Stimulated activated CD8-positive, alpha-beta memory T cell treated with anti-CD3 and anti-CD28 coated beads, Interleukin-4, amount 100 ng/mL, for 24 hours (primary cell): ENCODE measurements around the gene HUS1.
"Not testable (repeated sequence)": the region's sequence is repeated elsewhere in the genome, so short reads cannot be mapped to it uniquely, and the experiment has no call there.

Source experiments
- DNase-seq: peaks from one replicate; pipeline ENCODE4 v3.0.0-alpha.2; 2020; ENCODE audit warnings: low read depth

Gene HUS1

DNA sequence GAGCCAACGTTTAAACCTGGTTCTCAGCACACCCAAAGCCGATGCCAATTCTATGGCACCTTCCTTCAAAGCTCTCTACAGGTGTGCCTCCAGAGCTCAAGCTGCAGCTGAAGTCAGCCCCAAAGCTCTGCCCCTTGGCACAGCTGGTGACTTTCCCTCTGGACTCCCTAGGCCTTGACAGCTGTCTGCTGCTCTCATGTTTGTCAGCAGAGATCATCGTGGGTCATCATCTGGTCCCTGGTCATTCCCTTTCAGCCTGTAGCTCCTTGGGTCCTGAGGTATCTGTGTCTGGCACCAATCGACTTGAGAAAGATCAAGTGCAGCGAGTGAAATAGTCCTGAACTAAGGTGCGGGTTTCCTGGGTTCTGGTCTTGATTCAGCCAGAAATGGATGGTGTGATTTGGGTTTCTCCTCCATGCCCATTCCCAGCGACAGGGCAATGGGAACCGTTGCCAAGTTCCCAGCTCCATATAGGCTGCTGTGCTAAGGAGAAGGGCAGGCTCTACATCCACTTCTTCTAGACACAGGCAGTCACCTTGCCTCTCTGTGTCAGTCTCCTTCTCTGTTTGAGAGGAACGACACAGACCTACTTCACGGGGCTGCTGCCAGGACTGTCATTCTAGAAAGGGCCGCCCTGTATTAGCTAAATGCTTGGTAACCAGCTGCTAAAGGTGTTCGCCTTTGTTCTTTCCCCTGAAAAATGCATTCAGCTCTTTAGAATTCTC is 34.7 kb downstream of the HUS1 start:
- DNase-seq: no peak

GRCh38 chr7:47943676-47944474 is 35.5 kb downstream of the HUS1 start:
- no peak for DNase-seq

GRCh38 chr7:47942651-47943050 is 36.8 kb downstream of the HUS1 start:
- DNase-seq: not testable (repeated sequence)

DNA sequence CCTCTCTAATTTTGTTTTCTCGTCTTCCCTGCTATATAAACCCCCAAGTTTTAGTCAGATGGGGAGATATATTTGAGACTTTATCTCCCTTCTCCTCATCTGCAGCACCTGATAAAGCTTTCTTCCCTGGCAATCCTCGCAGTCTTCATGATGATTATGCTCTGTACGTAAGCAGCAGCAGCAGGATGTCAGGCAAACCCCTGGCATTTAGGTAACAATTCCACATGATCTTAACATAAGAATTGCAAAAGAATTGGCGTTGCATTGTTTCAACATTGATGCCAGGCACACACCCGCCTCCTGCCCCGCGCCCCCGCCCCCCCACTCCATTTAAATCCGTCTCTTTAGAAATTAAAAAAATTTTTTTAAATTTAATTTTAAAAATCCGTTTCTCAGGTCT is 37.3 kb downstream of the HUS1 start:
- no peak for DNase-seq

DNA sequence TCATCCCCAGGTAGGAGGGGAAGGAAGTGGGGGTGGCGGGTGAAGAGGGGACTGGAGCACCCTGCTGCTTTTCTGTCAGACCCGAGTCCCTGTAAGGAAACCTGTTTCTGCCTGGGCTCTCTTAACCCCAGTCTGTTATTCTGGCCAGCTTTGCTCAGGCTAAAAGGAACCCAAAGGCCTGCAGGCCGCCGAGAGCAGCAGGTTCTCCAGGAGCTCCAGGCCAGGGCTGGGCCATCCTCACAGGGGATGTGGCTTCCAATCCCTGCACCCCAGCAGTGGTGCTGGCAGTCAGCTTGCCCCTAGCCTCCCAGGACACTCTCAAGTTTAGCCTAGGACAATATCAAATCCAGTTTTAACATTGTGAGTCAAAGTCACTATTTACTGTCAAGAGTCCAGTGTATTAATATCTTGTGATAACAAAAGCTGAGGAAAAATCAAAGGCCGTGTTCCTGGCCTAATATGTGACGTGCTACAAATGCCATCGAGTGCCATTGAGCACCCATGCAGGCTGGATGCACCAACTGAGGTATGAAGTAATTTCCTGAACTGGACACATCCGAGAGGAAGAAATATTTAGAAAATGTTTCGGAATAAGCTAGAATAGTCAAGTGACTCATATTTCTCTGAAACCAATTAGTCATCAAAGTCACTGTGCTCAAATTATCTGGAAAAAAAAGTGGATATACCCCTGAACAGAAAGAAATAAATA is 38.1 kb downstream of the HUS1 start:
- DNase-seq: no peak

DNA sequence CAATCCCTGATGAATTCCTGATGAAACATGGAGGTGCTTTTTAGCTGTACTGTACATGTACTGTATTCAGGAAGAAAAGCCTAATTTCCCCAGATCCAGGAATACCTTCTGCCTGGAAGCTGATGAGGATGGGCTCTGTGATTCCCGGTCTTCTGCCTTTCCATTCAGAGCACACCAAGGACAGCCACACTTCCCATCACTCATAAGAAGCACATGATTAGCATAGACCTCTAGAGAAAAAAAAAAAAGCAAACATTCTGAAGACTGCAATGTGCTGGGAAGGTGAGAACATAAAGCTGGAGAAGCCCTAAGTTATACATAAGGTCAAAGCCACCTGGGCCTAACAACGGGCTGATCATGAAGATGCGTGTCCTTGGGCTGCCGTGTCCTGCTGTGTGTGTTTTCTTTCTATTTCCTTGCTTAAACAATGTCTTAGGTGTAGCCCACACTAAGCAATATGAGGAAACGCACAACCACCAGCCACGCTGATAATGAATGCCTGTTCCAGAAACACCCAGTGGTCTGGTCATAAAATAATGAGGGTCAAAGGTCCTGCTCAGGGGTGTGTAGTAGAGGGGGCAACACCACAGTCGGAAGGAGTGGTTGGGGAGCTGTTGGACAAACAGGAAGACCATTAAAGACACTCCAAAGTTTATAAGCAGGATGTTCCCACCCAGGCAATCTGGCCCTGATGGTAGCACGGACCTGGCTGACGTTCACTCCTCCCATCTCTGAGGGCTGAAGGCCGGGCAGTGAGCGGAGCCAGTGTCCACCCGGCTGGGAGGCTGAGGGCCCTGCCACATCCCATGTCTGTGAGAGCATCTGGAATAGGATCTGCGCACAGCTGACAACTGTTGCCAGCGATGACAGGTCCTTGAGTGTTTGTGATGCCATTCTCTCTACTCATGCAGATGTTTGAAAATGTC is 39.1 kb downstream of the HUS1 start:
- DNase-seq: no peak

DNA sequence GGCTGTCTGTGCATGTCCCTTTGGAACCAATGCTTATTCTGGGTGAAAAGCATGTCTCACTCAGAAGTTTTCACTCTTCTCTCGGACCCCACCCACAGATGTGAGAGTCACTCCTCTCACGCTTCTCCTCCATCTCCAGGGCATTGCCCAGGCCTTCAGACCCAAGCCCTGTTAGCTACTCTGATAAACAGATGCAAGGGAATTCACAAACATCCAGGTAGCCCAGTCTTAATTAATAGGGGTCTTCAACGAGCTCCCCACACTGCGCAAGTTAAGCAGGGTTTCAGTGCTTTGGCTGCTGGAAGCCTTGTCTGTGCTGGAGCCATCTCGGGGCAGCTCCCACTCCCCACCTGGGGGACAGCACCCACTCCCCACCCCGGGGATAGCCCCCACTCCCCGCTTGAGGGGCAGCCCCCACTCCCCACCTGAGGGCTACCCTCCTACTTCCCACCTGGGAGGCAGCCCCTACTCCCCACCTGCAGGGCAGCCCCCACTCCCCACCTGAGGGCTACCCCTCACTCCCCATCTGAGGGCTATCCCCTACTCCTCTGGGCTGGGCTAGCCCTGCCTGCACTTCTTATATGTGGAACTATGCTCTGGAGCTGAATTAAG is 39.9 kb downstream of the HUS1 start:
- no peak for DNase-seq

DNA sequence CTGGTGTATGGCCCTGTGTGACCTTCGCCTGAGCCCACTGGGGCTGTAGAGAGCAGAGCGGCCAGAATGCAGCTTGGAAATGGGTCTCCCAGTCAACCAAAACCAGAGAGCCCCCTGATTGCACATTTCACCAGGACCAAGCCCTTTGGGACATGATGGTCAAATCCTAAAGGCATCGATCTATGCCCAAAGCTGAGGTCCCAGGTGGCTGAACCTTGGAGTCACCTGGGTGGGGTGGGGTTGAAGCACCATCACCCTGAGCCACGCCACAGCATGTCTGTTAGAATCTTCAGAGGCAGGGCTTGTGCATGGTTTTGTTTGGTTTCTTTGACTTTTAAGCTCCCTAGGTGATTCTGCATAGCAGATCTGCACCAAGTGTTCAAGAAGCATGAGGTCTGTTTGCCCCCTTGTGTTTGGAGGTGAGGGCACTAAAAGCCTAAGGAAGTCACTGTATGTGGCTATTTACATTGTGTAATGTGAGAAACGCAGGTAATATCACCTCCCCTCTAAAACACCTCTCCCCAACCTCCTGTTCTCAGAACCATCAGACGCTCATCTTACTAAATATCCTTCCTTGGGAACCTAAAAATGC is 40.7 kb downstream of the HUS1 start:
- no peak for DNase-seq

DNA sequence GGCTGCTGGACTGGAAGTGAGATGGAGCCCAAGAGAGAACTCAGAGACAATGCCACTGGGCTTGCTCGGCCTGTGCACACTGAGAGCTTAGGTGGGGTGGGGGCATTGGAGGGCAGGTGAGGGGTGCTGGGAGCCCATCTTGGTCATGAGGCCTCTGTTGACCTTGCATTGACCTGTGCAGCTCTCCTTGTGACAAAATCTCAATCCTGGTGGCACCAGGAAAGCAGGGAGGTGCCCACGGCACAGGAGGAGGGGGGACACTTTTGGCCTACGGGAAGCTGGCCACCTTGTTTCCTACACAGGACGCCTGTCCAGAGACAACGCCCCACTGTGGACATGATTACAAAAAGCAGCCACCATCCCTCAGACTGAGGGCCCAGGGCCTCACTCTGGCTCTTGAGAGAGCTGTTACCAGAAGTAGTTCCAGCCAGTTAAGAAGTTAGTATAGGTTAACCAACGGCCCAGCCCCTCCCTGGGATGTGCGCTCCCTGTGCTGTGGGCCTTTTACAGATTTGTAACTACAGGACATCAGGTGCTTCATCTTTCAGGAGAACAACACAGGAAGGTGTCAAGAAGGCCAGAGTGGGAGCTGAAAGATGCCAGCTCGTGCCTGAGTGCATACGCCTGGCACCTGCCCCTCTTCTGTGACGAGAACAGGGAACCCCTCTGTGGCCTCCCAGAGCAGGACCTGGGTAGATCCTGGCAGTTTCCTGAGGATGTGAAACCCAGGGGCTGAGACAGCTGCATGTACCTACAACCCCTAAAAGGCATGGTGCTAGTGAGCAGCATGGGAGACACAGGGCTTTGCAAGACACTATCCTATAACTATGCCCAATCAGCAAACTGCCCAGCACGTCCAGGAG is 41.5 kb downstream of the HUS1 start:
- DNase-seq: no peak

GRCh38 chr7:47937065-47937687 is 42.2 kb downstream of the HUS1 start:
- DNase-seq: no peak

- no peak for DNase-seq
Observed at GRCh38 chr7:47936323-47936722, 43.1 kb downstream of the HUS1 start.

GRCh38 chr7:47935336-47935735 is 44.1 kb downstream of the HUS1 start:
- DNase-seq: no peak

DNA sequence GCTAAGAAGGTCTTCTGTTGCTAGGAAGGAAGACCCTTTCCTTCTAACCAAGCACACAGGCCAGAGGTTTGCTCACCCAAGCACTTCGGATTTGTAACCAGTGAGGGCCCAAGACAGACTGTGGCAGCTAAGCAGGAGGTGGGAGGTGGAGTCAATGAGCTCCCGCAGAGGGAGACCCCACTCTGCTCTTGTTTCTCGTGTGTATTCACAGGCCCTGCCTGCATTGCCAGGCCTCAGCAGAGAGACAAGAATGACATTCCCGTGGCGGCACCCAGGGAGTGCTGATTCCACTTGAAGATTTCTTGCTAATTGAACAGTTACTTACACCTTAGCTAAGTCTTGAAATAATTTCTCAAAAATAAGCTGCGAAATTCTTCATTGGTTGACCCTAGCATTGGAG is 44.6 kb downstream of the HUS1 start:
- DNase-seq: no peak

DNA sequence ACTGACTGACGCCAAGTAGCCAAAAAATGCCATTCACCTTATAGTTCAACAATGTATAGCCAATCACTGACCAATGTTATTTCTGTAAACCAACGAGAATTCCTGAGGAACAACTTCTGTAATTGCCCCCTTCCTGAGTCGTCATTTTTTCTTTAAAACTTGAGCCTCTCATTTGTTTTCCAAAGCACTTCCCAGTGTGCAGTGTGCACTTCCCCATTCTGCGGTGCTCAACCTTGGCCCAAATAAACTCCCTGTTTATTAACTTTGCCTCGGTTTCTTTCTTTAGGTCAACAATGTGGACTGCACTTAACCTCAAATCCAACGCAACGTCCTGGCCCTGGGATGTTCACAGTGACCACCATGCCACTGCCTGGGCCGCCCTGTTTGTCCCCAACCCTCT is 46.2 kb downstream of the HUS1 start:
- DNase-seq: no peak

DNA sequence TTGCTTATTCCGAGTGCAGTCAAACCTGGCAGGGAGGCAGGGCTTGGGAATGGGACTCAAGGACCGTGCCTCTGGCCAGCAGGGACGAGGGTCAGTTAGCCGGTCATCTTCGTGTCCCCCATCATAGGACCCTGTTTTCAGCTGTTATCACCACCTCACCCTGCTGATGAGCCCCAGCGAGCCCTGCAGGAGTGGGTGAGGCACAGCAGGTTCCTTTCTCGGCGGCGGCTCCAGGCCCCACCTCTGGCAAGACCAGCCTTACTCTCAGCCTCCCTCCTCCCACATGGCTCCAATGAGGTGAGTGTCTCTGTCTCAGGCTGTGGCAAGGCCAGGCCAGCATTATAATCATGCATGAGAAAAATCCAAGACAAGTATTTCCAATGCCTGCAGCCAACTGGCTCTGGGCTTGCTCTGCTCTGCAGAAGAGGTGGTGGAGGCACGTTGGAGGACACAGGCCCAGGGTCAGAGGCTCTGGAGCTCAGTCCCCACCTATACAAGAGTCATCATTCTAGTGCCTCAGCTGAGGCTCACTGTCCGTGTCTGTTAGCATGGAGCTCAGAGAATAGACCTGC is 46.9 kb downstream of the HUS1 start:
- no peak for DNase-seq

DNA sequence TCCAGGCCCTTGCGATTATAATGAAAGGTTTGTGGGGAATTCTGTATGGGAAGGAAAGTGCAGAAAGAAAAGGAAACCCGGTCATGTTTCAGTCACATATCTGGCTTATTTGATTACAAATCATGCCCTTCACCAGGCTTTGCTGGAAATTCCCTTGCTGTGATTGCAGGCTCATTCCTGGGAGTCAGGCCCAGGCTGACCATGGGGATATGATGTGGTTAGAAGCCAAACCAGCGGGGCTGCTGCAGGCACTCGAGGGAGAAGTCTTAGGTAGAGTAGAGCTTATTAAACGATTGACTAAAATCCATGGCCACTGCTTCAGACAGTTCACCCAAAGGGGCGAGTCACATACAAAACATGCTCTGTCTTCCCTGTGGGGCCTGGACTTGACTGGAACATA is 47.4 kb downstream of the HUS1 start:
- no peak for DNase-seq

- no peak for DNase-seq
Observed at GRCh38 chr7:47931005-47932004, 48.1 kb downstream of the HUS1 start.

GRCh38 chr7:47924266-47924665 is 55.1 kb downstream of the HUS1 start:
- no peak for DNase-seq
